ENCODE measurements around the gene C1orf21.

DNA sequence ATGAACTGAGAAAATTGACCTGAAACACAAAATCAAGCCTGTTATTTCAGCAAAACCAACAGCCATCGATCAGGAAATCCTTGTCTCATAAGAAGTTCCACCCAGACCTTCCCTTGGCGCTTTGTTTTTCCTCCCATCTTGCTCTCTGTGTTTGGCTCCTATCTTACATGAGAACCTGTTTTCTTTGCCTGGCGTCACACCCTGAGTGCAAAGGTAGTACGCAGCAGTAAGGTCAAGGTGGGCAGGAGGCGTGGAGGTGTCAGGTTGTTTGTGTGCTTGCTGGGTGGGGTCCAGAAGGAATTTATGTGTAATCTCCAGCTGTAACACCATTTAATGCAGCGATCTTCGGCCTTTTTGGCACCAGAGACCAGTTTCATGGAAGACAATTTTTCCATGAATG, 50.5 kb downstream of the C1orf21 start:
- TF ChIP-seq, protein P1, sequence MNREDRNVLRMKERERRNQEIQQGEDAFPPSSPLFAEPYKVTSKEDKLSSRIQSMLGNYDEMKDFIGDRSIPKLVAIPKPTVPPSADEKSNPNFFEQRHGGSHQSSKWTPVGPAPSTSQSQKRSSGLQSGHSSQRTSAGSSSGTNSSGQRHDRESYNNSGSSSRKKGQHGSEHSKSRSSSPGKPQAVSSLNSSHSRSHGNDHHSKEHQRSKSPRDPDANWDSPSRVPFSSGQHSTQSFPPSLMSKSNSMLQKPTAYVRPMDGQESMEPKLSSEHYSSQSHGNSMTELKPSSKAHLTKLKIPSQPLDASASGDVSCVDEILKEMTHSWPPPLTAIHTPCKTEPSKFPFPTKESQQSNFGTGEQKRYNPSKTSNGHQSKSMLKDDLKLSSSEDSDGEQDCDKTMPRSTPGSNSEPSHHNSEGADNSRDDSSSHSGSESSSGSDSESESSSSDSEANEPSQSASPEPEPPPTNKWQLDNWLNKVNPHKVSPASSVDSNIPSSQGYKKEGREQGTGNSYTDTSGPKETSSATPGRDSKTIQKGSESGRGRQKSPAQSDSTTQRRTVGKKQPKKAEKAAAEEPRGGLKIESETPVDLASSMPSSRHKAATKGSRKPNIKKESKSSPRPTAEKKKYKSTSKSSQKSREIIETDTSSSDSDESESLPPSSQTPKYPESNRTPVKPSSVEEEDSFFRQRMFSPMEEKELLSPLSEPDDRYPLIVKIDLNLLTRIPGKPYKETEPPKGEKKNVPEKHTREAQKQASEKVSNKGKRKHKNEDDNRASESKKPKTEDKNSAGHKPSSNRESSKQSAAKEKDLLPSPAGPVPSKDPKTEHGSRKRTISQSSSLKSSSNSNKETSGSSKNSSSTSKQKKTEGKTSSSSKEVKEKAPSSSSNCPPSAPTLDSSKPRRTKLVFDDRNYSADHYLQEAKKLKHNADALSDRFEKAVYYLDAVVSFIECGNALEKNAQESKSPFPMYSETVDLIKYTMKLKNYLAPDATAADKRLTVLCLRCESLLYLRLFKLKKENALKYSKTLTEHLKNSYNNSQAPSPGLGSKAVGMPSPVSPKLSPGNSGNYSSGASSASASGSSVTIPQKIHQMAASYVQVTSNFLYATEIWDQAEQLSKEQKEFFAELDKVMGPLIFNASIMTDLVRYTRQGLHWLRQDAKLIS (CRISPR knock-in tag; IDR thresholded peaks at IDR 0.05; ENCODE audit: borderline replicate concordance) = no peak
- no peak for TF ChIP-seq ESRRA (CRISPR knock-in tag; IDR thresholded peaks at IDR 0.05; ENCODE audit: borderline replicate concordance)
- no peak for TF ChIP-seq CTCF (IDR thresholded peaks at IDR 0.05)
- no peak for TF ChIP-seq ELF4 (CRISPR knock-in tag; IDR thresholded peaks at IDR 0.05; ENCODE audit: low read depth)
- TF ChIP-seq, protein P2, sequence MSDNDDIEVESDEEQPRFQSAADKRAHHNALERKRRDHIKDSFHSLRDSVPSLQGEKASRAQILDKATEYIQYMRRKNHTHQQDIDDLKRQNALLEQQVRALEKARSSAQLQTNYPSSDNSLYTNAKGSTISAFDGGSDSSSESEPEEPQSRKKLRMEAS (CRISPR knock-in tag; IDR thresholded peaks at IDR 0.05) = no peak

All from WTC11 (cell line).